T-helper 2 cell (primary cell): ENCODE data around the gene C12orf57.
A peak's percentile ranks its signal among the peaks of the same experiment; 100 is the strongest.

Source experiments
- DNase-seq, 5 experiments: peaks; one replicate each; pipeline versions ENCODE4 v3.0.0 to v3.0.0-alpha.2; 2012 to 2022

C12orf57 gene

DNA sequence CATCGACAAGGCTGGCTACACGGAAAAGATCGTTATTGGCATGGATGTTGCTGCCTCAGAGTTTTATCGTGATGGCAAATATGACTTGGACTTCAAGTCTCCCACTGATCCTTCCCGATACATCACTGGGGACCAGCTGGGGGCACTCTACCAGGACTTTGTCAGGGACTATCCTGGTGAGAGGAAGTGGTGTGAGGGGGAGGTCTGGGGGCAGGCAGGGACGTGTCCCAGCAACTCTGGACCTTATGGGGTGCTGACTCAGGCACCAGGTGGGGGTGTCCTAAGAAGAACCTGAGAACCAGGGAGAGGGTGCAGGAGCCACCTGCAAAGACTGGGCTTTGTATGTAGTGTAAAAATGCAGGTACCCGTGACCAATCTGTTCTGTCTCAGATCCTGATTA, 24.2 kb upstream of the C12orf57 start:
- no peak for DNase-seq

GRCh38 chr12:6921539-6921938, 22.3 kb upstream of the C12orf57 start:
- no peak for DNase-seq

- no peak for DNase-seq
Measured at GRCh38 chr12:6921996-6922946, 21.6 kb upstream of the C12orf57 start.

DNA sequence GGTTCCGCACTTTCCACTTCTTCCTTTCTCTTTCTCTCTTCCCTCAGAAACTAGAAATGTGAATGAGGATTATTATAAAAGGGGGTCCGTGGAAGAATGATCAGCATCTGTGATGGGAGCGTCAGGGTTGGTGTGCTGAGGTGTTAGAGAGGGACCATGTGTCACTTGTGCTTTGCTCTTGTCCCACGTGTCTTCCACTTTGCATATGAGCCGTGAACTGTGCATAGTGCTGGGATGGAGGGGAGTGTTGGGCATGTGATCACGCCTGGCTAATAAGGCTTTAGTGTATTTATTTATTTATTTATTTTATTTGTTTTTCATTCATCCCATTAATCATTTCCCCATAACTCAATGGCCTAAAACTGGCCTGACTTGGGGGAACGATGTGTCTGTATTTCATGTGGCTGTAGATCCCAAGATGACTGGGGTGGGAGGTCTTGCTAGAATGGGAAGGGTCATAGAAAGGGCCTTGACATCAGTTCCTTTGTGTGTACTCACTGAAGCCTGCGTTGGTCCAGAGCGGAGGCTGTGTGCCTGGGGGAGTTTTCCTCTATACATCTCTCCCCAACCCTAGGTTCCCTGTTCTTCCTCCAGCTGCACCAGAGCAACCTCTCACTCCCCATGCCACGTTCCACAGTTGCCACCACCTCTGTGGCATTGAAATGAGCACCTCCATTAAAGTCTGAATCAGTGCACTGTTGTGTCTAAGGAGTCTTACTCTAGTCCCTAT, 20.7 kb upstream of the C12orf57 start:
- no peak for DNase-seq

DNA sequence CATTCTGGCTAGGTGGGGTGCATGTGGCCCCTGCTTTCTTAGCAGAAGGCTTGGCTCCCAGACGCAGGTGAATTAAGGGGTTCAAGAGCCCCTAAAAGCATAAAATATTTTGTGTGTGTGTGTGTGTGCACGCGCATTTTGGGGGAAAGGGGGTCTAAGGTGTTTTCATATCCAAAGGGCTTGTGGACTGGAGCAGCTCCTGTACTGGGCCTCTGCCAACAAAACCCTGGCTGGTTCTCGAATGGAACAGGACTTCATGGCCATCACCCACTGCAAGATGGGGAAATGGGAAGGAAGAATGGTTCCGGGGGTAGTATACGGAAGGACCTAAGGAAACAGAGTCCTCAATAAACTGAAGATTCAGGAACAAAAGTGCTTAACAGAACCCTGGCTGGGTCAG, 20.0 kb upstream of the C12orf57 start:
- no peak for DNase-seq

DNA sequence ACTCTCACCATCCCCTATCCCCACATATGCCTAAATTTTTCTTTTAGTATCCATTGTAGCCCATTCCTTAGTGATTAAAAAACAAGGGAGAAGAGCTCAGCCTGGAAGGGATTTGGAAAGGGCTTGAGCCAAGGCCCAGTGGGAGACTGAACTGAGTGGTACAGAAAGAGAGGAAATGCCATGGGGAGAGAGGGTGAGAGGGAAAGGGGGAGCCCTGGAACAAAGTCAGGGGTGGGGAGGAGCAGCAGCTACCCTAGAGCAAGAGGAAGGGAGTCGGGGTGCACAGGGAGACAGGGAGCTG, 18.6 kb upstream of the C12orf57 start:
- DNase-seq = no peak

- no peak for DNase-seq
Measured at GRCh38 chr12:6925540-6926279, 18.1 kb upstream of the C12orf57 start.

DNA sequence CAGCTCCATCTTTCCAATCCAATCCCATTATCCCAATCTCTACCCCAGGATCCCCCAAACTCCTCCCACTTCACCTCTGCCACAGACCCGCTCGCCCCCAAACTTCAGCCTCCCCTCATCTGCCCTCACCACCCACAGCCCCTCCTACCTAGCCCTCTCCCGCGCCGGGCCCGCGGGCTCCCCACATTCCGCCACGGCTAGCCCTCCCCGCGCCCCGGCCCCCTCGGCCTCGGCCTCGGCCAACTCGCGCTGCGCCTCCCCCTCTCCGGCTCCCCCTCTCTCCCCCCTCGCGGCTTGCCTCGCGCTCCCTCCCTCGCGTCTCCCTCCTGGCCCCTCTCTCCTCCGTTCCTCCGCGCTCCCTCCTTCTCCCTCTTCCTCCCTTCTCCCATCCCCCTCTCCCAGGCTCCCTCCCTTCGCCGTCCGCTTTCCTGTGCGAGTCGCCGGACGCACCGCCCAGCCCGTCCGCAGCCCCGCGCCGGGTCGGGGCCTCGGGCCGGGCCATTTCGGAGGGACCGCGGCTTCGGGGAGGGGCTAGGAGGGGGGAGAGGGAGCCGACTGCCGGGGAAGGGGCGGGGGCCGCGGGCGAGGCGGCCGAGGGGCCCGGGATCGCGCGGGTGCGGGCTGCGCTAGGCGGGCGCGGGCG, 16.3 kb upstream of the C12orf57 start, which contains the start of gene ATN1:
Gene ATN1, plus strand, starts transcription at position 581 of the 643 bp plus-strand sequence. CDS start 6,043 bp downstream, outside the sequence.
- DNase-seq = peak in 2 of 5 experiments; percentile 42 to 62

GRCh38 chr12:6928022-6928702, 15.7 kb upstream of the C12orf57 start:
- peak in 1 of 5 experiments; percentile 24 for DNase-seq

DNA sequence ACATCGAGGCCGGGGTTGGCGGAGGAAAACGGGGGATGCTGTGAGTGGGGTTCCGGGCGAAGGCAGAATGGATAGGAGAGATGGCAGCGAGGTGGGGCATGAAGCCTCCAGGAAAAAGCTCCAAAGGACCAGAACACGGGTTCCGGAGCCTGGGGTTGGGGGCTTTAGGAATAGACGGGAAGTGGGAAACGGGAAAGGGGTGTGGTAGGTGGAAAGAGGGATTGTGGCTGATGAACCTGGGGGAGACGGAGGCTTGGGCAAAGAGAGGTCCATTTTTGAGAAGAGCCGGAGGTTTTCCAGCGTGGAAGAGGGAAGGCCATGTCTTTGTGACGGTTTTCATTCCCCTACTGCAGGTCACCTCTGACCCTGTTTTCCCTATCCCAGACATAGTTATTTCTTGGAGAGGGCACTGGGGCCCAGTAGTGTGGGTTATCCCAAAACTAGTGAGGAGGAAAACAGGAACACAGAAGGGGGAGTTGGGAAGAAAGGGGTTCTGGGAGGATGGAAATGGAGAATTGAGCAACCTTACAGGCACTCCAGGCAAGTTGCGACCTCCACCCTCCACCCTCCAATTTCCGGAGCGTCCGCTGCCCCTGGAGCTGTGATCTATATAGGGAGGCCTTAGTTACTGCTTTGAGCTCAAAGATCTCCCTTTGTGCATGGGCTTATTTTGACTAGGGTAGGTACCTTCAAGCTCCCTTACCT, 15.0 kb upstream of the C12orf57 start:
- peak in 1 of 5 experiments; percentile 14 for DNase-seq

DNA sequence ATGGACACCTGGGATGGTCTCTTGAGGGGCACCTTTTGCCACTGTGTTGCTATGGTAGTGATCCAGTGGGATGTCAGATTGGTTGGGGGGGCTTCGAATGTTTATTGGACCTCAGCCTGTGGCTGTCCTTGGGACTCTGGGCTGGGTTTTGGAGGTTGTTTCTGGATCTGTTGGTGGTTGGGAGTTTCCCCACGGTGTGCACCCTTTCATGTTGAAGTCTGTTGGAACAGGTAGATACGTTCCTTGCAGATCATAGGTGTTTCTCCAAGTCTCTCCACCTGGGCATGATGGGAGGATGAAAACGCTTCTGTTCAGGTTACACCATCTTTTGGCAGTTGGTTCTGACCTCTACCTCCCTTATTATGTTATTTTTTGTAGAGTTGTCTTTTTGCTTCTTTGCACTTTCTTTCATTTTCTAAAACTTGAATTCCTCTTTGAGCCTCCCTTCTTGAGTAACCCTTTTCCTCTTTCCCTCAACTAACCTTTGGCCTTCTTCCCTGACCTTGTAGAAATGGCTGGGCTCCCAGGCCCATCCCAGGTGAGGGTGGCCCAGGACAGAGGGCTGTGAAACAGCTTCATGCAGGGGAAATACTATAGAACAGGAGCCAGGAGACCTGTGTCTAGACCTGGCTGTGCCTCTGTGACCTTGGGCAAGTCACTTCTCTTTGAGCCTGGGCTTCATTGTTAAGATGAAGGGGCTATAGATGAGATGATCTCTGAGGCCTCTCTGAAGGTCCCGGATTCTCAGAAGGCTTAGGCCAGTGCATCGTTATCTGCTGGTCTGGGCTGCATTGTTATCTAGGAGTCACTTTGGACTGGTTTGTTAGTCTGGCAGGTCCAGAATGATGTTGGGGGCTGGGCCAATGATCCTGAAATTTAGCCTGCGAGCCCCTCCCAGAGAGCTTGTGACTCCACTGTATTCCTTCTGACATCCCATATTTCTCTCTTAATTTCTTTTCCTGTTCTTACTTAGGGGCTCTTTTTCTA, 14.1 kb upstream of the C12orf57 start:
- no peak for DNase-seq

DNA sequence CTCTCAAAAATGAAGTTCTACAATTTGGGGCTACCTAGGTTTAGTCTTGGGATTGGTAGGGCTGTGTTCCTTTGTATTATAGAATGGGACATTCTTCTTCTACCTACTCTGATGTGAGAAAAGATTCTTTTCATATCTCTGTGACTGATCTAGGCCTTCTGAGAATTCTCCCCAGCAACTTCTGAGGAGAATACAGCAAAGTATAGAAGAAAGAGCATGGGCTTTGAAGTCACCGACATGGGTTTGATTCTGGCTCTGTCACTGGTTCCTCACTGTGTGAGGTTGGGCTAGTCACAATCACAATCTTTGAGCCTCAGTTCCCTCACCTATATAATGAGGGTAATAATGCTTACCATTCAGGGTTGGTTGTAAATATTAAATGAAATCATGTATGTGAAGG, 11.1 kb upstream of the C12orf57 start:
- DNase-seq = peak in 1 of 5 experiments; percentile 57

DNA sequence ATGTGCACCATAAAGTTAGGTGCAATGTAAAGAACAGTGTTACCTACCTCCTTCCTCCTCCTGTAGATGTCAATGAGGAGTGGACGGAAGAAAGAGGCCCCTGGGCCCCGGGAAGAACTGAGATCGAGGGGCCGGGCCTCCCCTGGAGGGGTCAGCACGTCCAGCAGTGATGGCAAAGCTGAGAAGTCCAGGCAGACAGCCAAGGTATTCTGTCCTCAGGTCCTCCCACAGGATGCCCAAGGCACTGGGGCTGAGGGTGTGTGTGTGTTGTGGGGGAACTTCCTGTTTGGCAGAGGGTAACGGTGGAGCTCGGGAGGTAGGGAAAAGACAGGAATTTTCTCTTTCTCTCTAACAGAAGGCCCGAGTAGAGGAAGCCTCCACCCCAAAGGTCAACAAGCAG, 9.7 kb upstream of the C12orf57 start:
- DNase-seq = no peak

DNA sequence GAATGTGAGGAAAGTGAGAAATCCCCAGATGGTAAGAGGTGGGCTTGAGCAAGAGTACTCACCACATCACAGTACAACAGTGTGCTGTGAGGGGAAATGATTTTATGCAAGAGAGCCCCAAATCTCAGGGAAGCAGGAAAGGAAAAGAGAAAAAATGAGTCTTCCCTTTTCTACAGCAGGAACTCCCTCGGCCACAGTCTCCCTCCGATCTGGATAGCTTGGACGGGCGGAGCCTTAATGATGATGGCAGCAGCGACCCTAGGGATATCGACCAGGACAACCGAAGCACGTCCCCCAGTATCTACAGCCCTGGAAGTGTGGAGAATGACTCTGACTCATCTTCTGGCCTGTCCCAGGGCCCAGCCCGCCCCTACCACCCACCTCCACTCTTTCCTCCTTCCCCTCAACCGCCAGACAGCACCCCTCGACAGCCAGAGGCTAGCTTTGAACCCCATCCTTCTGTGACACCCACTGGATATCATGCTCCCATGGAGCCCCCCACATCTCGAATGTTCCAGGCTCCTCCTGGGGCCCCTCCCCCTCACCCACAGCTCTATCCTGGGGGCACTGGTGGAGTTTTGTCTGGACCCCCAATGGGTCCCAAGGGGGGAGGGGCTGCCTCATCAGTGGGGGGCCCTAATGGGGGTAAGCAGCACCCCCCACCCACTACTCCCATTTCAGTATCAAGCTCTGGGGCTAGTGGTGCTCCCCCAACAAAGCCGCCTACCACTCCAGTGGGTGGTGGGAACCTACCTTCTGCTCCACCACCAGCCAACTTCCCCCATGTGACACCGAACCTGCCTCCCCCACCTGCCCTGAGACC, 8.2 kb upstream of the C12orf57 start:
- DNase-seq = no peak

- no peak for DNase-seq
Measured at GRCh38 chr12:6936194-6936635, 7.6 kb upstream of the C12orf57 start.

- peak in 3 of 5 experiments; percentile 41 to 84 (median 48) for DNase-seq
Measured at GRCh38 chr12:6936636-6937480, 7.0 kb upstream of the C12orf57 start.

DNA sequence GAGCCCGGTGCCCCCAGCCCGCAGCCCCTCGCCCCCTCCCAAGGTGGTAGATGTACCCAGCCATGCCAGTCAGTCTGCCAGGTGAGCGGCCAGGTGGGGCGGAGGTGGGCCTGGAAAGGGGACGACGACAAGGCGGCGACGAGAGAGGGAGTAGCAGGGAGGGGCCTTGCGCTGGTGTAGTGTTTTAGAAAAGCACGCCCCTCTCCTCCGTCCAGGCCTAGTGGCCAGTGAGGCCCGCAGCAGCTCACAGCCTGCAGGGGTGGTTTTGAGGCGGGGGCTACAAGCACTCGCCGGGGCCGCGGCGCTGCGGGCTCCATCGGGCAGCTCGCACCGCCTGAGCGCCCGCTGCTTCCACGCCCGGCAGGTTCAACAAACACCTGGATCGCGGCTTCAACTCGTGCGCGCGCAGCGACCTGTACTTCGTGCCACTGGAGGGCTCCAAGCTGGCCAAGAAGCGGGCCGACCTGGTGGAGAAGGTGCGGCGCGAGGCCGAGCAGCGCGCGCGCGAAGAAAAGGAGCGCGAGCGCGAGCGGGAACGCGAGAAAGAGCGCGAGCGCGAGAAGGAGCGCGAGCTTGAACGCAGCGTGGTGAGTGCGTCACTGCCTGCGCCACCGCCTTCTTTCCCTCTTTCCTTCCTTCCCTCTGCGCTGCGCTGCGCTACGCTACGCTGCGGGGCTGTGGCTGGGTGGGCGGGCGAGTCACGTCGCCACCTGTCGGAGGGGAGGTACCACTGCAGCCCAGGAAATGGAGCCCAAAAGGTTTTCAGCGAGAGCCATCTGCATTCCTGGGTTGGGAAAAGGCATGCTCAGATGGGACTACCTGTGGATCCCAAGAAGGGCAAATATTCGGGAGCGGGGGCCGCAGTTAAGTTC, 6.1 kb upstream of the C12orf57 start:
- DNase-seq = peak; percentile 84 to 98 (median 92)
